OCI-LY3 (cell line): ENCODE data around the gene TEX29.

Experiments
- CTCF ChIP-seq: fragments of 200-600, 300-600 bp; sonication (generic); IDR thresholded peaks from 2 replicates; pipeline ENCODE4 v1.5.1; 2014; ENCODE audit warnings: antibody characterized with exemption, low read length, low read depth
- EZH2phosphoT487 ChIP-seq: fragments of 200-600 bp; shearing (Covaris generic); IDR thresholded peaks from 2 replicates; pipeline ENCODE4 v1.6.1; 2018; ENCODE audit warnings: antibody characterized with exemption, mixed run types, low read depth

- TF ChIP-seq CTCF (no peak), EZH2phosphoT487 (no peak)
Measured at GRCh38 chr13:111278258-111278657, 42.2 kb upstream of the TEX29 start.
